ENCODE measurements around the gene GPC6.

GPC6 gene

GRCh38 chr13:93932901-93933300 lies 706.3 kb downstream of the GPC6 start:
- Histone ChIP-seq H4K12ac (ENCODE audit: low read depth, low read length) (no peak overlapping the region), H3K23ac (ENCODE audit: low read length) (no peak overlapping the region)

GRCh38 chr13:93936901-93937300 lies 710.3 kb downstream of the GPC6 start:
- Histone ChIP-seq H3K4me2 (ENCODE audit: low read length) (no peak overlapping the region), H3K27me3 (ENCODE audit: insufficient read depth, low read length) (no peaks in the 10 kb centered on the region), H2BK5ac (ENCODE audit: low read depth, low read length, poor library complexity) (no peak overlapping the region), H3K4ac (ENCODE audit: low read depth, low read length) (no peak overlapping the region), H3K4me3 (ENCODE audit: low read depth, low read length) (no peak overlapping the region), H4K8ac (ENCODE audit: low read depth, low read length) (no peak overlapping the region), H4K12ac (ENCODE audit: low read depth, low read length) (no peak overlapping the region), H3K9ac (ENCODE audit: low read length) (no peak overlapping the region), H3K4me1 (ENCODE audit: control insufficient read depth in 1 of 2, insufficient read depth in 2 of 2, low read length in 2 of 2) (no peaks in the 10 kb centered on the region), H3K36me3 (ENCODE audit: control insufficient read depth in 1 of 2, insufficient read depth in 2 of 2, low read length in 2 of 2) (no peaks in the 10 kb centered on the region), H3K27ac (ENCODE audit: low read depth, low read length) (no peak overlapping the region), H3K18ac (ENCODE audit: low read length) (no peak overlapping the region), H2AK5ac (ENCODE audit: low read length) (no peak overlapping the region), H3K14ac (ENCODE audit: low read length) (no peak overlapping the region), H2BK12ac (ENCODE audit: low read length) (no peak overlapping the region), H4K91ac (ENCODE audit: low read depth, low read length) (no peak overlapping the region), H3K79me1 (ENCODE audit: low read length) (no peaks in the 10 kb centered on the region), H3K9me3 (ENCODE audit: insufficient read depth, low read depth, low read length) (no peaks in the 10 kb centered on the region), H3K79me2 (ENCODE audit: control insufficient read depth, insufficient read depth, low read length, poor library complexity) (no peaks in the 10 kb centered on the region), H3K23ac (ENCODE audit: low read length) (no peak overlapping the region), H2BK120ac (ENCODE audit: insufficient read depth, low read length, poor library complexity) (no peak overlapping the region), H2AFZ (ENCODE audit: insufficient read depth, low read length, poor library complexity) (no peak overlapping the region)
- DNase-seq: no peak
- WGBS (ENCODE audit: extremely low coverage, insufficient coverage, insufficient read length): no CpG with 5 or more reads among the region's 4 CpGs

More at GRCh38 chr13:93932901-93933300, 706.3 kb downstream of the GPC6 start:
- no peaks in the 10 kb centered on the region for H3K79me2 ChIP-seq (ENCODE audit: control insufficient read depth, insufficient read depth, low read length, poor library complexity)
- no peak overlapping the region for H2BK5ac ChIP-seq (ENCODE audit: low read depth, low read length, poor library complexity)
- H3K4me2 ChIP-seq (ENCODE audit: low read length): no peak overlapping the region
- no peaks in the 10 kb centered on the region for H3K27me3 ChIP-seq (ENCODE audit: insufficient read depth, low read length)
- H3K79me1 ChIP-seq (ENCODE audit: low read length): no peaks in the 10 kb centered on the region
- no peaks in the 10 kb centered on the region for H3K4me1 ChIP-seq (ENCODE audit: control insufficient read depth in 1 of 2, insufficient read depth in 2 of 2, low read length in 2 of 2)
- no peak overlapping the region for H2AK5ac ChIP-seq (ENCODE audit: low read length)
- no peak overlapping the region for H2BK12ac ChIP-seq (ENCODE audit: low read length)
- no peak for DNase-seq
- WGBS (ENCODE audit: extremely low coverage, insufficient coverage, insufficient read length): no CpG with 5 or more reads among the region's 3 CpGs
- no peaks in the 10 kb centered on the region for H3K9me3 ChIP-seq (ENCODE audit: insufficient read depth, low read depth, low read length)
- no peak overlapping the region for H3K27ac ChIP-seq (ENCODE audit: low read depth, low read length)
- no peak overlapping the region for H2AFZ ChIP-seq (ENCODE audit: insufficient read depth, low read length, poor library complexity)
- no peak overlapping the region for H3K4ac ChIP-seq (ENCODE audit: low read depth, low read length)
- H4K91ac ChIP-seq (ENCODE audit: low read depth, low read length): no peak overlapping the region
- no peak overlapping the region for H3K4me3 ChIP-seq (ENCODE audit: low read depth, low read length)
- H2BK120ac ChIP-seq (ENCODE audit: insufficient read depth, low read length, poor library complexity): no peak overlapping the region
- H4K8ac ChIP-seq (ENCODE audit: low read depth, low read length): no peak overlapping the region
- no peaks in the 10 kb centered on the region for H3K36me3 ChIP-seq (ENCODE audit: control insufficient read depth in 1 of 2, insufficient read depth in 2 of 2, low read length in 2 of 2)
- no peak overlapping the region for H3K9ac ChIP-seq (ENCODE audit: low read length)
- no peak overlapping the region for H3K18ac ChIP-seq (ENCODE audit: low read length)
- no peak overlapping the region for H3K14ac ChIP-seq (ENCODE audit: low read length)

GRCh38 chr13:93941444-93941843 lies 714.8 kb downstream of the GPC6 start:
- Histone ChIP-seq H4K8ac (ENCODE audit: low read depth, low read length) (no peak overlapping the region), H3K79me1 (ENCODE audit: low read length) (no peaks in the 10 kb centered on the region), H3K23ac (ENCODE audit: low read length) (no peak overlapping the region), H2AK5ac (ENCODE audit: low read length) (no peak overlapping the region), H2AFZ (ENCODE audit: insufficient read depth, low read length, poor library complexity) (no peak overlapping the region), H4K12ac (ENCODE audit: low read depth, low read length) (no peak overlapping the region), H3K27ac (ENCODE audit: low read depth, low read length) (no peak overlapping the region), H3K9ac (ENCODE audit: low read length) (no peak overlapping the region), H4K91ac (ENCODE audit: low read depth, low read length) (no peak overlapping the region), H3K79me2 (ENCODE audit: control insufficient read depth, insufficient read depth, low read length, poor library complexity) (no peaks in the 10 kb centered on the region), H2BK120ac (ENCODE audit: insufficient read depth, low read length, poor library complexity) (no peak overlapping the region), H2BK12ac (ENCODE audit: low read length) (no peak overlapping the region), H3K18ac (ENCODE audit: low read length) (no peak overlapping the region), H3K27me3 (ENCODE audit: insufficient read depth, low read length) (no peaks in the 10 kb centered on the region), H3K4me3 (ENCODE audit: low read depth, low read length) (no peak overlapping the region), H3K9me3 (ENCODE audit: insufficient read depth, low read depth, low read length) (no peaks in the 10 kb centered on the region), H3K36me3 (ENCODE audit: control insufficient read depth in 1 of 2, insufficient read depth in 2 of 2, low read length in 2 of 2) (no peaks in the 10 kb centered on the region), H3K4me1 (ENCODE audit: control insufficient read depth in 1 of 2, insufficient read depth in 2 of 2, low read length in 2 of 2) (no peaks in the 10 kb centered on the region), H3K4me2 (ENCODE audit: low read length) (no peak overlapping the region), H3K4ac (ENCODE audit: low read depth, low read length) (no peak overlapping the region), H2BK5ac (ENCODE audit: low read depth, low read length, poor library complexity) (no peak overlapping the region), H3K14ac (ENCODE audit: low read length) (no peak overlapping the region)
- DNase-seq: no peak
- no CpG with 5 or more reads among the region's 2 CpGs for WGBS (ENCODE audit: extremely low coverage, insufficient coverage, insufficient read length)

GRCh38 chr13:93942016-93942415 lies 715.4 kb downstream of the GPC6 start:
- H4K91ac ChIP-seq (ENCODE audit: low read depth, low read length): no peak overlapping the region
- no peaks in the 10 kb centered on the region for H3K79me2 ChIP-seq (ENCODE audit: control insufficient read depth, insufficient read depth, low read length, poor library complexity)
- H4K8ac ChIP-seq (ENCODE audit: low read depth, low read length): no peak overlapping the region
- no peak overlapping the region for H3K4me2 ChIP-seq (ENCODE audit: low read length)
- peak in 1 of 2 donors; percentile 21 for DNase-seq
- H2BK5ac ChIP-seq (ENCODE audit: low read depth, low read length, poor library complexity): no peak overlapping the region
- no peak overlapping the region for H3K27ac ChIP-seq (ENCODE audit: low read depth, low read length)
- no peaks in the 10 kb centered on the region for H3K9me3 ChIP-seq (ENCODE audit: insufficient read depth, low read depth, low read length)
- H2BK12ac ChIP-seq (ENCODE audit: low read length): no peak overlapping the region
- no peak overlapping the region for H3K14ac ChIP-seq (ENCODE audit: low read length)
- H2BK120ac ChIP-seq (ENCODE audit: insufficient read depth, low read length, poor library complexity): no peak overlapping the region
- no peaks in the 10 kb centered on the region for H3K4me1 ChIP-seq (ENCODE audit: control insufficient read depth in 1 of 2, insufficient read depth in 2 of 2, low read length in 2 of 2)
- no peaks in the 10 kb centered on the region for H3K79me1 ChIP-seq (ENCODE audit: low read length)
- H3K4ac ChIP-seq (ENCODE audit: low read depth, low read length): no peak overlapping the region
- H2AK5ac ChIP-seq (ENCODE audit: low read length): no peak overlapping the region
- no peak overlapping the region for H2AFZ ChIP-seq (ENCODE audit: insufficient read depth, low read length, poor library complexity)
- no peak overlapping the region for H3K23ac ChIP-seq (ENCODE audit: low read length)
- H3K4me3 ChIP-seq (ENCODE audit: low read depth, low read length): no peak overlapping the region
- no peaks in the 10 kb centered on the region for H3K27me3 ChIP-seq (ENCODE audit: insufficient read depth, low read length)
- H3K18ac ChIP-seq (ENCODE audit: low read length): no peak overlapping the region
- no peak overlapping the region for H4K12ac ChIP-seq (ENCODE audit: low read depth, low read length)
- H3K9ac ChIP-seq (ENCODE audit: low read length): no peak overlapping the region
- WGBS (ENCODE audit: extremely low coverage, insufficient coverage, insufficient read length): no CpG with 5 or more reads among the region's 3 CpGs
- no peaks in the 10 kb centered on the region for H3K36me3 ChIP-seq (ENCODE audit: control insufficient read depth in 1 of 2, insufficient read depth in 2 of 2, low read length in 2 of 2)
